Hepatocyte (in vitro differentiated cells): ENCODE results near the gene KAT2B. TPM values are rescaled to one million over a fixed set of nuclear protein-coding genes. Genes with fewer than 3 reads are reported as not detected.

ENCODE experiments used
- DNase-seq: peaks from one replicate; pipeline ENCODE4 v3.0.0-alpha.2; 2016; ENCODE audit warnings: low spot score
- H2AFZ ChIP-seq: fragments of 200-600 bp; sonication (generic); 2 replicates; pipeline ENCODE4 v1.6.0; 2016; ENCODE audit warnings: antibody characterized with exemption, mild to moderate bottlenecking
- H3K27ac ChIP-seq: fragments of 200-600 bp; sonication (generic); 2 replicates; pipeline ENCODE4 v1.5.1; 2016; ENCODE audit warnings: mild to moderate bottlenecking
- H3K27me3 ChIP-seq: fragments of 200-600 bp; sonication (generic); 2 replicates; pipeline ENCODE4 v1.6.1; 2016
- H3K36me3 ChIP-seq: fragments of 200-600 bp; sonication (generic); replicated peaks from 2 replicates; pipeline ENCODE4 v1.5.1; 2016; ENCODE audit warnings: low read depth; ENCODE audit not compliant: insufficient read depth
- H3K4me1 ChIP-seq: fragments of 200-600 bp; sonication (generic); 2 replicates; pipeline ENCODE4 v1.5.1; 2016; ENCODE audit warnings: mild to moderate bottlenecking, moderate library complexity; ENCODE audit not compliant: insufficient read depth
- H3K4me2 ChIP-seq: fragments of 200-600 bp; sonication (generic); 2 replicates; pipeline ENCODE4 v1.6.0; 2016
- H3K4me3 ChIP-seq: fragments of 200-600 bp; sonication (generic); 2 replicates; pipeline ENCODE4 v1.5.1; 2016; ENCODE audit warnings: mild to moderate bottlenecking
- H3K79me2 ChIP-seq: fragments of 200-600 bp; sonication (generic); 2 replicates; pipeline ENCODE4 v1.6.0; 2017; ENCODE audit warnings: mild to moderate bottlenecking
- H3K9me2 ChIP-seq: fragments of 200-600 bp; sonication (generic); replicated peaks from 2 replicates; pipeline ENCODE4 v1.6.0; 2017; ENCODE audit warnings: mild to moderate bottlenecking; ENCODE audit not compliant: insufficient read depth
- H3K9me3 ChIP-seq: fragments of 200-600 bp; sonication (generic); 2 replicates; pipeline ENCODE4 v1.5.1; 2016; ENCODE audit warnings: low read depth, mild to moderate bottlenecking
- H4K20me1 ChIP-seq: fragments of 200-600 bp; sonication (generic); 2 replicates; pipeline ENCODE4 v1.6.0; 2016; ENCODE audit warnings: mild to moderate bottlenecking; ENCODE audit not compliant: insufficient read depth, poor library complexity, severe bottlenecking
- CTCF ChIP-seq: fragments of 200-600 bp; sonication (generic); IDR thresholded peaks from 2 replicates; pipeline ENCODE4 v1.5.1; 2016; ENCODE audit warnings: antibody characterized with exemption, mild to moderate bottlenecking; ENCODE audit not compliant: poor library complexity
- EZH2 ChIP-seq: fragments of 200-600 bp; sonication (generic); IDR thresholded peaks from 2 replicates; pipeline ENCODE4 v1.6.1; 2016; ENCODE audit warnings: antibody characterized with exemption, mild to moderate bottlenecking, borderline replicate concordance
- EZH2phosphoT487 ChIP-seq: fragments of 200-600 bp; sonication (generic); IDR thresholded peaks from one replicate; pipeline ENCODE4 v1.6.1; 2018; ENCODE audit warnings: antibody characterized with exemption, mild to moderate bottlenecking, low read depth, moderate library complexity; ENCODE audit not compliant: unreplicated experiment, severe bottlenecking
- WGBS: methylation state at CpG from one replicate; pipeline ENCODE4 v1.1.6; 2016; ENCODE audit warnings: low lambda C conversion rate; ENCODE audit errors: missing lambda C conversion rate; 5-methylcytosine and 5-hydroxymethylcytosine counted together
- polyA plus RNA-seq: library from polyadenylated mRNA; unstranded; fragments of >200 nt; fragmentation: Nextera tagmentation; extraction: Ambion mirVana; gene quantifications from 2 replicates; pipeline ENCODE4 v1.2.1, GENCODE V29; 2016
- total RNA-seq: library from RNA; depleted of rRNA; stranded (reverse); fragments of >200 nt; gene quantifications from 2 replicates; pipeline ENCODE4 v1.2.3, GENCODE V29; 2014

KAT2B gene
- total RNA-seq (13.3 and 15.1 TPM in 2 replicates), polyA plus RNA-seq (7.7 and 11.7 TPM in 2 replicates)

GRCh38 chr3:20039765-20040547 is at the start of gene KAT2B:
KAT2B (plus strand) TSS chr3:20040446; CDS start chr3:20040478, 32 bp downstream.
- Histone ChIP-seq H3K9me3 (no peaks in the 10 kb centered on the region), H3K4me2 (peak within 1 kb of the TSS; percentile 91), H3K27ac (peak within 1 kb of the TSS; percentile 92), H4K20me1 (peaks cover 6% of the 10 kb centered on the region), H3K4me3 (peak within 1 kb of the TSS; percentile 99), H3K27me3 (no peaks in the 10 kb centered on the region), H3K79me2 (peaks cover 32% of the 10 kb centered on the region), H3K4me1 (peaks cover 28% of the 10 kb centered on the region), H3K9me2 (no peaks in the 10 kb centered on the region), H3K36me3 (no peaks in the 10 kb centered on the region), H2AFZ (peak within 1 kb of the TSS; percentile 71)
- DNase-seq = peak; percentile 91
- TF ChIP-seq EZH2phosphoT487 (no peak), CTCF (peak; percentile 70), EZH2 (no peak)
- whole genome bisulfite sequencing = 1% methylated on average over 29 of the region's 75 CpGs

DNA sequence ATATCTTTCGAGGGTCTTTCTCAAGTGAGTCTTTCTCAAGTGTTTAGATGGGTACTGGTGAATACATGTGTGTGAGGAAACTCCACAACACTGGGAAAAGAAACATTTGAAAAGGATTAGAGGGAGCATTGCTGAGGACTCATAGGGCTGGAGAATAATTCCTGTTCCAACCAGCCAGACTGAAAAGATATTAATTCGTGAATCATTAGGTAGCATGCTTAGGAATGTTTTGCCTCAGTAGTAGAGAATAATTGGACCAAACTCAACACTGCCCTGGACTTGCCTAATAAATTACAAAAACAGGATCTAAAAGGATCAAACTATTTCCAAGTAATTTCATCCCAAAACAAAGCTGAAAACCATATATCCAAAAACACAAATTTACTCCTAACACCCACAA is 45.5 kb upstream of the KAT2B start:
- Histone ChIP-seq H3K27me3 (no peaks in the 10 kb centered on the region), H2AFZ (no peak overlapping the region), H3K4me3 (no peak overlapping the region), H4K20me1 (no peaks in the 10 kb centered on the region), H3K79me2 (no peaks in the 10 kb centered on the region), H3K4me1 (no peaks in the 10 kb centered on the region), H3K27ac (no peak overlapping the region), H3K4me2 (no peak overlapping the region), H3K36me3 (no peaks in the 10 kb centered on the region), H3K9me2 (no peaks in the 10 kb centered on the region), H3K9me3 (no peaks in the 10 kb centered on the region)
- TF ChIP-seq EZH2 (no peak), EZH2phosphoT487 (no peak), CTCF (no peak)
- 88% methylated on average over 2 of the region's 2 CpGs for WGBS
- DNase-seq = no peak

DNA sequence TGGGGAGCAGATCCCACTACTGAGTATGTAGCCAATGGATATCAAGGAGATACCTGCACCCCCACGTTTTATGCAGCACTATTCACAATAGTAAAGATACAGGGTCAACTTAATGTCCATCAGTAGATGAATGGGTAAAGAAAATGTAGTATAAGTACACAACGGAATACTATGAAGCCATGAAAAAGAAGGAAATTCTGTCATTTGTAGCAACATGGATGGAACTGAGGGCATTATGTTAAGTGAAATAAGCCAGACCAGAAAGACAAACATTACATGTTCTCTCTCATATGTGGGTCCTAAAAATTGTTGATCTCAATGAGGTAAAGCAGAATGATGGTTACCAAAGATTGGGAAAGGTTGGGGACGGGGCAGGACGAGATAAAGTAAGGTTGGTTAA is 42.7 kb upstream of the KAT2B start:
- no peak overlapping the region for H3K4me2 ChIP-seq
- no peaks in the 10 kb centered on the region for H3K79me2 ChIP-seq
- 92% methylated on average over 4 of the region's 4 CpGs for WGBS
- no peaks in the 10 kb centered on the region for H4K20me1 ChIP-seq
- H3K36me3 ChIP-seq = no peaks in the 10 kb centered on the region
- H3K27ac ChIP-seq = no peak overlapping the region
- no peaks in the 10 kb centered on the region for H3K27me3 ChIP-seq
- DNase-seq = no peak
- no peaks in the 10 kb centered on the region for H3K9me2 ChIP-seq
- H3K9me3 ChIP-seq = no peaks in the 10 kb centered on the region
- no peak overlapping the region for H2AFZ ChIP-seq
- no peaks in the 10 kb centered on the region for H3K4me1 ChIP-seq
- H3K4me3 ChIP-seq = no peak overlapping the region
- no peak for TF ChIP-seq EZH2phosphoT487
- no peak for TF ChIP-seq EZH2
- TF ChIP-seq CTCF = no peak
